Activated gamma-delta T cell treated with anti-CD3 and anti-CD28 coated beads, Interleukin-2, amount 50 U/mL, for 16 hours (primary cell): ENCODE measurements around the gene SNAP47.

Experiments used
- DNase-seq: peaks from one replicate; pipeline ENCODE4 v3.0.0-alpha.2; 2020; ENCODE audit warnings: low read depth

The SNAP47 gene

DNA sequence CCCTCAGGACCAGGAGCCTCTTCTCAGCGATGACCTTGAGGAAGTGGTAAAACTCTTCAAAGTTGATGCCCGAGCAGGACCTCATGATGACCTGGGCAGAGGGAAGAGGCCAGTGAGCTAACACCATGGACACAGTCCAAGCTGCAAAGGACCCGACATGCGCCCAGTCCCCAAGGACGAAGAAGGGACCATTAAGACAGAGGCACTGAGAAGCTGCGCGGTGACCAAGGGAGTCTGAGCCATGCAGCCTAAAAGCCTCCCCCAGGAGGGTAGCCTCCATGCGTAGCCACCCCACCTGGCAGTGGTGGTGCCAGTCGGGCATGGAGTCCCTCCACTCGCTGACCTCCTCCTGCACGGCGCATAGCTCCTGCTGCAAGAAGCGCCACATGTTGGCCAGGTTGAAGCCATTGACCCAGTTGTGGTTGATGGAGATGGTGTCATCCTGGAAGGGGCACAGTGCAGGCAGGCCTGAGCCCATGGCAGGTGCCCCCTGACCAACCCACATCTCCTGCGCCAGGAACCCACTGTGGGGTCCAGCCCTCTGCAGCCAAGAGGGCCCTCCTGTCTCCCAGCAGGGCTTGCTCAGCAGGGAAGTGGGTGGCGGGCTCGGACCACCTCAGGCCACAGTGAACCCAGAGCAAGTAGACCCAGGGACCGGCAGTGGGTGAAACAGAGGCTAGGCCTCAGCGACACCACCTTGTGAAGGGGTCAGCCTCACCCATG lies 2.5 kb upstream of the SNAP47 start:
- DNase-seq = no peak

DNA sequence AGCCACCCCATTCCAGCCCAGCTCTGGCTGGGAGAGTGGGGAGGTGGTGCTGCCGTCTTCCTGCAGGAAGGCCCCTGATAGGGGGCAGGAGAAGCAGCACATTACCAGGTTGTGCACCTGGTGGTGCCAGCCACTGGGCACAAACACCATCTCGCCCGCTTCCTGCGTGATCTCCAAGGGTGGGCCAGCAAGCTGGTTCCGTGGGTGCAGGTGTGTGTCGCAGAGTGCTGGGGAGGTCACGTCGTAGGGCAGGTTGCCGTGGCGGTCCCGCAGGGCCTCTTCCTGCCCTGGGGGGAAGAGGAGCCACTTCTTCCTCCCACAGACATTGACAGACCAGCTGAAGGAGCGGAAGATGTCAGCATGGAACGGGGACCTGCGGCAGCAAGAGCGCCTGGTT lies 1.9 kb upstream of the SNAP47 start:
- no peak for DNase-seq

DNA sequence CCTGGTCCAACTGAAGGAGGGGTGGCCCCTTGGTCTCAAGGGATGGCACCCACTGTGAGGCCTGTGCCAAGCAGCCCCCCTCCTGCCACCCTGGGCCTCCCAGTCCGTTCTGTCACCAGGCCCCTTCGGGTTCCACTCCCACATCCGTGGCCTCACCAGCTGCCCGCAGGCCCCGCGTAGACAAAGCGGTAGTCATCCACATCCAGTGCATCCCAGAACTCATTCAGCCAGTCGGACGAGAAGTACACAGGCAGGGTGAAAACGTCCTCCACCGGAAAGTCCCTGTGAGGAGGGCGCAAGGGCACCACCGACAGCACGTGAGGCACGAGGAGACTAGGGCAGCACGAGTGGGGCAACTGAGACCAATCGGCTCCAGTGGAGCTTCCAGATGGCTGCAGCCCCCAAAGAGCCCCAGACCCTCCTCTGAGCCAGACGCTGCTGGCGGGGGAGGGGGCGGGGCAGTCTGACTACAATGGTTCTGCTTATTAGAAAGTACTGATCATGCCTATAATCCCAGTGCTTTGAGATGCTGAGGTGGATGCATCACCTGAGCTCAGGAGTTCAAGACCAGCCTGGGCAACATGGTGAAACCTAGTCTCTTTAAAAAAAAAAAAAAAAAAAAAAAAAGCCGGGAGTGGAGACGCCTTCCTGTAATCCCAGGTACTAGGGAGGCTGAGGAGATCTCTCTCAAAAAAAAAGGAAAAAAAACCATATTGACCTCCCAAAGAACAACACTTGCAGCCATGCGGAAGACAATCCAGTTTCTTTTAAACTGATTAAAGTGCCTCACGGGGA lies 1.3 kb upstream of the SNAP47 start:
- no peak for DNase-seq

DNA sequence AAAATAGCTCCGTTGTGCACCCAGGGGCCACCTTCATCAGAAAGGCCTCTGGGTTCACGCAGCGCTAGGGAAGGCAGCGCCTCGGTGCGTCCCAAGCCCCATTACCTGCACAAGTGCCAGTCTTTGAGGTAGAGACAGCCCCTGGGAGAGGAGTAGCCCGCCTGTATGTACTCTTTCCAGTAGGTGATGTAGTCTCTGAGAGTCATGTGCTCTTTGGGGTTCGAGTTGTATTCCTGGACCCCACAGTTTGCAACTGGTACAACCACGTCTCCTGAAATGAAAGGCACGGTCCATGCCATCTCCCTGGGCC lies 734 bp upstream of the SNAP47 start:
- no peak for DNase-seq

DNA sequence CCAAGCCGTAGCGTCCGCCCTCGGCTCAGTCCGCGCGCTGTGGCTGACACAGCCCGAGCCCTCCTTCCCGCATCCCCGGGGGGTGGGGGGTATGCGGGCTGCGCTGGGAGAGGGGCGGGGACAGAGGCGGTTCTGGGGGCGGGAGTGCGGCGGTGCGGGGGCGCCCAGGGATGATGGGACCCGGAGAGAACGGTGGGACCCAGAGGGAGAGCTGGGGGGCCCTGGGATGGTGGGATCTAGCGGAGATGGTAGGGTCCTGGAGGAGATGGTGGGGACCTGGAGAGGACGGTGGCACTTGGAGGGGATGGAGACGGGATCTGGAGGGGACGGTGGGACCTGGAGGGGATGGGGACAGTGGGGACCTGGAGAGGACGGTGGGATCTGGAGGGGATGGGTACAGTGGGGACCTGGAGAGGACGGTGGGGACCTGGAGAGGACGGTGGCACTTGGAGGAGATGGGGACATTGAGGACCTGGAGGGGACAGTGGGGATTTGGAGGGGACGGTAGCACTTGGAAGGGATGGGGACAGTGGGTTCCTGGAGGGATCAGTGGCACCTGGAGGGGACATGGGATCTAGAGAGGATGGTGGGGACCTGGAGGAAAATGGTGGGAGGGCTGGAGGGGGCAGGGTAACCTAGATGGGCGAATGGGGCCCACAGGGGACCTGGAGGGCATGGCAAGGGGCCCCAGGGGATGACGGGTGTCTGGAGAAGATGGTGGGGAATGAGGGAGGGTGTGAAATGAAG lies 477 bp downstream of the SNAP47 start:
- DNase-seq = no peak

DNA sequence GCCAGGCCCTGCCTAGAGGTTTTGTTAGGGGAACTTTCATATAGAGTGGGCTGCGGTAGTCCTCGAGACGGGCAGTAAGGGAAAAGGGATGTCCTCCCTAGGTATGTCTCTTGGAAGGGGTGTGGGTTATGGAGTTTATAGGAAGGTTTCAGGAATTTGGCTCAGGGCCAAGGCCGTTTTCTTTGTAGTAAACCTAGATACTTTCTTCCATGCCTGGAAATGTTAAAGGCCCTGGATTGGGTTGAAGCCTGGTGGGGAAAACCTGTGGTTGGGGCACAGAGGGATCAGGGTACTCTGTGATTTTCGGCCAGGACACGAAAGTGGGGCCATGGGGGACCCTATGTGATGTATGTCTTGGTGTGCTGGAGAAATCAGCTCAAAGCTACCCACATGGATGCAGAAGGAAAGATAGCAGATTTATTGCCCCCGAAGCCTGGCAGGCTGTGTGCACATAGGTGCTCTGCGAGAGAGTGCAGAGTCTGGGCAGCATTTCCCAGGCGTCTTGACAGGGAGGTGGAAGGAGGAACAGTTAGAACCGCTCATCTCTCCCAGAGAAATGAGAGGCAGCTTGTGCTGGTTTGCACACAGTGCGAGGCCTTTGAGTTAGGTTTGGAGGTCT lies 1.7 kb downstream of the SNAP47 start:
- no peak for DNase-seq

DNA sequence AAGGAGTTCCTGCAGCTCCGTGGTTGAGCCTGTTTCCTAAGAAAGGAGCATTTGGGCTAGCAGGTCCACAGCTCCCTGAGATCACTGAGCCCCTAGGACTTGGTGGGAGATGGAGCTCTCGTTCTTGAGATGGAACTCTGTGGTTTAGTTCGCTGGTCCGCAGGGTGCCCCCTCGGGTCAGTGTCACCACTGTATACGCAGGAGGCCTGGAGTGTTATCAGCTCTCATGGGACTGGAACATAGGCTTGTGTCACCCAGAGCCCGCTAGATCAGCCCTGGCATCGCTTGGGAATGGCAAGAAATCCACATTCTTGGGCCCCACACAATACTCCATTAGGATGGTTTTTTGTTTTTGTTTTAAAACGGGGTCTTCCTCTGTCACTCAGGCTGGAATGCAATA lies 3.6 kb downstream of the SNAP47 start:
- no peak for DNase-seq

DNA sequence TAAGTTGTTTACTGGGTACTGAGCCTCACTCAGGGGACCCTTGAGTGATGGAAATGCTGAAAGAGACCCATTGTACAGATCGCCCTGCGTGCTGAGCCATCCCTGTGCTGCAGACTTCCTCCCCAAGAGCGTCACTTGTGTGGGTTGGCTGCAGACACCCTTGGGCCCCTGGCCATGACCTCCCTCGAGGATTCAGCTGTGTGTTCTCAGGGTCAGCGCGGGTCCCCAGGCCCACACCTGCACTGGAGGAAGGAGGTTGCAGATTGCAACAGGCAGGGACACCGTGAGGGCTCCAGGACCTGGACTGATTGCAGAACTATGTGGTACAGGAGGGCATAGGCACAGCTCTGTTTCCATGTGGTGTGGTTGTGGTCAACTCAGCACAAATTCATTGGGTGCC lies 4.4 kb downstream of the SNAP47 start:
- DNase-seq = no peak

DNA sequence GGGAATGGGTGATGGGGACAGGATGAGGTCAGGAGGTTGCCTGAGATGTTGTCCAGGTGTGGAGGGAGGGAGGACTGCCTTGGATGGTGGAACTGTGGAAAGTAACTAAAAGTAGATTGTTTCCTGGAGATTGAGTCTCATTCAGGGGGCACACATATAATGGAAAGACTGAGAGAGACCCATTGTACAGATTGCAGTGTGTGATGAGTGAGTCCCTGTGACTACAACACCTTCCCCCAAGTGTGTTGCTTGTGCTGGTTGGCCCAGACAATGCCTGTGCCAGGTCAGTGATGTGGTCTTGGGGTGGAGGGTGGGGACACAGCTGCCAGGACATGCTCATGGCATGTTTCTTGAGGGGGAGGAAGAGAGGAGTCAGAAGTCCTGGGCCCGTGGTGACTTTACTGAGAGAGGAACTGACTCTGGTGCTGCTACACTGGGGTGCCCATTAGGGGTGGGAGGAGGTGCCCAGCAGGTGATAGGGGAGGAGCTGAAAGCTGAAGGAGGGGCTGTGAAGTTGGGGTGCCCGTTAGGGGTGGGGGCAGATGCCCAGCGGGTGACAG lies 5.2 kb downstream of the SNAP47 start:
- no peak for DNase-seq

DNA sequence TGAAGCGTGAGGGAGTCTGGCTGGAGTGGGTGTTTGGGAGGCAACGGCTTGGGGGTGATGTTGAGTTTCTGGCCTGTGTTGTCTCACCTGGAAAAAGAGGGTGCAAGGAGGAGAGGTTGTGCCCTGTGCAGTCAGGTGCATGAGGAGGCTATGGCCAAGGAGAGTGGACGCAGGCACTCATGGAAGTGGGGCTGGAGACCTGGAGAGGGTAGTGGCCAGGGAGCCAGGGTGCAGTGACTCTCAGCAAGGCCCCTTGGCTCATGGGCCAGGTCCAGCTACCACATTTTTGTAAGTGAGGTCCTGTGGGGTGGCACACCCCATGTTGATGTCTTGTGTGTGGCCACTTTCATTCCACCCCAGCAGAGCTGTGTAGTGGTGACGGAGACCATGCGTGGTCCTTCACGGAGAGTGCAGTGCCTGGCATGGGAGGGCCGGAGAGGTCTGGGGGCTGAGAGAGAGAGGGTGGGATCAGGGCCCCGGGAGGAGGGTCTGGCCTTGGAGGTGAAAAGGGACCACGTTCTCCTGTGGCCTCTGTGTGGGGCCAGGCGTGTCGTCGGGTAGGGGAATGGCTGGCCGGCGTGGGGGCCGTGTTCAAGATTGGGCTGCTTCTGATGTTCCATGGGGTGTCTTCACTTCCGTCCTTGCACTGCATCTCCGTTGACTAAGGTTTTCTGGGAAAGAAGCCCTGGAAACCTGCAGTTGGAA lies 6.1 kb downstream of the SNAP47 start:
- DNase-seq = no peak

DNA sequence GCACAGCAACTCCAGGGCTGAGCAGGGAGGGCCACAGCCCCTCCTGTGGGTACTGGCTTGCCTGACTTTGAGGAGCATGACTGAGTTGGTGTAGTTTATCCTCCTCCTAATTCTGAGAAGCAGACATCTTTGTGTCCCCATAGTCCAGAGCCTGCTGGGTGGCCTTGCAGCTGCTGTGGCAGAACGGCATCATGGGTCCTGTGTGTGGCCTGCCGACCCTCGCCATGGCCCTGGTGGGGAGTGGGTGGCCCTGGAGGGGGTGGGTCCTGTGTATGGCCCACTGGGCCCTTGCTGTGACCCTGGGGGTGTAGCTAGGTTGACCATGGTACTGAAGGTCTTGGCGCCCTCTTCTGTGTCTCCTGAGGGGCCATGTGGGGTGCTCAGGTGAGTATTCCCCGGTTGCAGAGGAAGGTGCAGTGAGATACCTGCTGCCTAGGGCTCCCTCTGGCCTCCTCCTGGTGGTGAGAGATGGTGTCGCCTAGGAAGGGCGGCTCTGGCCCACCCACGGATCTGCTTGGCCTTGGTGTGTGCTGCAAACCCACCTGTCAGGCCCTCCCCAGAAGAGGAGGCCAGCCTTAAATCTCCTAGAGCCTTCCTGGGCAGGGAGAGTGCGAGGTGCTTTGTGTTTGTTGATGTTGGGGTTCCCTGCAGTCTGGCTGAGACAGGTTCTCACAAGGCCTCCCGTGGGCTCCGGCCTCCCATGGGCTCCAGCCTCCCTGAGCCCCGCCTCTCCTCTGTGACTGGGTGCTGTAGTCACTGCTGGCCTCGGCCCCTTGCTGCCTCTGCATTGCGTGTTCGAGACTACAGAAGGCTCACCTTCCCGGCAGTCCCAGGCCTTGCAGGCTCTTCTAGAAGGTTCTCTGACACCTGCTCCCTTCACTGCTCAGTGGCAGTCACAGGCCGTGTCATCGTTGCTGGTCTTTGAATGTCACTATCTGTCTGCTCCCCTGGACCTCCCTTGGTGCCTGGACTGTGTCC lies 7.8 kb downstream of the SNAP47 start:
- no peak for DNase-seq

DNA sequence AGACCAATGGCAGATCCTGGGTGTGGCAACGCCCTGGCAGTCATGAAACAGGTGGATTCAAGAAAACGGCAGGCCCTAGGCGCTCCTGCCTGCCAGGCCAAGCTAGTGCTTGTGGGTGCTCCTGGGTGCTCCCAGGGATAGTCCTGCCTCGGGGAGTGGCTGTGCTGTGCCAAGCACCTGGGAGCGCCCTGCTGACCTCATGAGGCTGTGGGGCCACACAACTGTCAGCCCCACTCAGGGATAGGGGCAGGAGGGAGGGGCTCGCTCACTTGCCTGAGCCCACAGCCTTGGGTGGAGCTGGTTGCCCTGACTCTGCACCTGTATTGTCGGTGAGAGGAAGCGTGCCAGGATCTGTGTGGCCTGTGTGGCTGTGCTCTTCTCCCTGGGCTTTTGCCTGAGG lies 9.4 kb downstream of the SNAP47 start:
- no peak for DNase-seq

DNA sequence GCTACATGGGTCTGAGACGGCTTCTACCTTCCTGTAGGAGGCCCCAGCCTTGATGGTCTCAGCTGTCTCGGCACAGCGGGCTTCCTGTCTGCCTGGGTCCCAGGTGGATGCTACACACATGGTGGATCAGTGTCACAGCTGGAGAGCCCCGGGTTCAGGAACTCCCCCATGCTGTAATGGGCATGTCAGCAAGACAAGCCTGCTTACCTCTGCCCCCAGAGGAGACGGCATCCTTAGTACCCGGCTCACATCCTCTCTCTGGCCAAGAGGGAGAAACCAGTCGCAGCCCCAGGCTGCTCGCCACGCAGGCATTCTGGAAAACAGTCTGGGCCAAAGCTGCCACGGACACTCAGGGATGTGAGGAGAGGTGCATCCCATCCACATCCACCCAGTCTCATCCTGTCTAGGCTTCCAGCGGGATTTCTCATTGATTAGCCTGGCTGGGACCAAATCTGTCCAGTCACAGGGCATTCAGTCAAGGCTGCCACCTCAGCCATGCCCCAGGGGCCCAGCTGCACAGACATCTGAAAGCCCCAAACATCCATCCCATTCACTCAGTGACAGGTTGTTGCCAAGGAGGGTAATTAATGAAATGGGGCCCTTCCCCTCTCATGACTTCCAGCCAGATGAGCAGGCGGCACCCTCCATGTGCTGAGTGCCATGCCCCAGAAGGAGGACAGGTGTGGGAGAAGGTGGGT lies 10.5 kb downstream of the SNAP47 start:
- no peak for DNase-seq

DNA sequence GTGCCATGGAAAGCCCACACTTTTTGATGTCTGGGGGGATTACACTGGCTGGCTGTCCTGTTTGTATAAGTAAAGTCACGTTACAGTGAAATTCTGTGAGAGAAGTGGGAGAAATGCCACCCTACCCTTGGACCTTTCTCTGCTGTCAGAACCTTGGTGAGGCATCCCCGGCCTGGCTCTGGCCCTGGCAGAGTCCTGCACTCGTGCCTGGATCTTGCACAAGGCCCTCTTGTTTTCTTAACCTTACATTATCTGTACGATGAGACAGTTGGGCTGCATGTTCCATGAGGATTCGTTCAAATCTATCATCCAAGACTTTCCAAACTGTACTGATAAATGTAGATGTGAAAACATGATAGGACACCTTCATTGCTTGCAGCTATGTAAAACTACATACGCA lies 11.4 kb downstream of the SNAP47 start:
- no peak for DNase-seq

DNA sequence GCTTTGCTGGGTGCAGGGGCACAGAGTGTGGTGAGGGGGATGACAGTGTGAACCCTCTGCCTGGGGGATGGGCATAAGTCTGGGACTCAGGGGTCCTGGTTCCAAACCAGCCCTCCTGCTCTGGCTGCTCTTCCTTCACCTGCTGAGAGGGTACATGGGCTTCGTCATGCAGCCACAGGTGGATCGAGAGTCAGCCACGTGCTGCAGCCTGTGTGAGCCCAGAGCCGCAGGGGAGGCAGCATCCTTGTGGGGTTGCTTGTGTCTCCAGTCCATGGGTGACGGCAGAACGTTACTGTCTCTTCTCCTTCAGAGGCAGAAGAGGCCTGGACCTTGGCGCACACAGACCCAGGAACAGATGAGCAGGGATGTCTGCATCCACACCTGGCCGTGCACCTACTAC lies 12.1 kb downstream of the SNAP47 start:
- DNase-seq = no peak

DNA sequence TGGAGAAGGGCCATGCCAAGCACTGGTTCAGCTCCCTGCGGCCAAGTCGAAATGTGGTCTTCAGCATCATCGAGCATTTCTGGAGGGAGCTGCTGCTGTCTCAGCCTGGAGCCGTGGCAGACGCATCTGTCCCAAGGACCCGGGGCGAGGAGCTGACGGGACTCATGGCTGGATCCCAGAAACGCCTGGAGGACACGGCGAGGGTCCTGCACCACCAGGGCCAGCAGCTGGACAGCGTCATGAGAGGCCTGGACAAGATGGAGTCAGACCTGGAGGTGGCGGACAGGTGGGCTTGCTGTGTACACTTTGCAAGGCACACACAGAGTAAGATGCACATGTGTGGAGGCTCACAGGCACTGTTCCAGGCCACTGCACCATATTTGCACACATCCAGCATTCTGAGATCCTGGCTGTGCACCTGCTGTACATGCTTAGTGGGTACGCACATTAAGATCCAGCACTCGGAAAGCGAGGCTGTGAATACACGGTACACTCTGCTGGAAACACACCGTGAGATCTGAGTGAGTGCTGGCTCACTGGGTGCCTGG lies 12.8 kb downstream of the SNAP47 start:
- DNase-seq = no peak

DNA sequence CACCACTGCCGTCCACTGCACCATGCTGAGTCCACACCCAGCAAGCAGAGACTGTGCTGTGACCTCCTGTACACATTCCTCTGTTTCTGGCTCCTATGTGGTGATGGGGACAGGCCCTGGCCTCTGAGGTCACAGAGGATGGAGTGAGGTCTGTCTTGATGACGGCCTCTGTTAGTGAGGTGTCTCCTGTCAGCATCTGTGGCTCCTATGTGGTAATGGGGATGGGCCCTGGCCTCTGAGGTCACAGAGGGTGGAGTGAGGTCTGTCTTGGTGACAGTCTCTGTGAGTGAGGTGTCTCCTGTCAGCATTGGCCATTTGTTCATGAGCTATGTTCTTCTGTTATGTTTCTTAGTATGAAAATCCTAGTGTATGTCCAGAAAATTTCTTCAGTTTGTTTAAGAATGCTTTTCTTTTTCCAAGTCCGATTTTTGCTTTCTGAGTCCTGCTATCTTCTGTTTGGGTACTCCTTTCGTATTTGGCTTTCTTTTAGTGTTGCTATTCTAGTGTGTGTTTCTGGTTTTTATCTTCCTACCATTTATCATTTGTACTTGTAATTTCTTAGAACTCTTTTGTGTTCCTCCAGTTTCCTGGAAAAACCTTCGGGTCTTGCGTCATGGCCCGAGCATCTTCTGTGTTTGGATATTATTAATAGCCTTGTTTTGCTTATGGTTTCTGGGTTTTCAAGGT lies 13.4 kb downstream of the SNAP47 start:
- no peak for DNase-seq

DNA sequence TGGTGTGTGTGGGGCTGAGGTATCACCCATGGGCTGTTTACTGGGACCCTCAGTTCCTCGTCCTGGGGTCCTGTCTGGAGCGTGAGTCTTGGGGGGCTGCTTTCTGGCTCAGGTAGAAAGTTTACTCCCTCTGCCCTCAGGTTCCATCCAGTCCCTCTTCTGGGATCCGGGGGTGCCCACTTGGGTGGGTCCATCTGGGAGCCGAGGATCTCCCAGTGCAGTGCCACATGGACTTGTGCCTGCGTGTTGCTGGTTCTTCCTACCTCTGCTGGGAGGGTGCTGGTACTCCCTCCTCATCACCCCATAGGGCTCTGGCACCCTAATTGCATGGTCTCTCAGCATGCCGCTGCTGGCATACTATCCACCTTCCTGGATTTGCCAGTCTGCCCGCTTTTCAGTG lies 14.0 kb downstream of the SNAP47 start:
- DNase-seq = no peak
